Gastroesophageal sphincter (tissue), 4 donors: Measurements from ENCODE around the gene SCRN2. TPM values are rescaled to one million over a fixed set of nuclear protein-coding genes. Genes with fewer than 3 reads are reported as not detected.

Experiments
- ATAC-seq: fragments of 150-250 bp; one replicate; pipeline ENCODE4 v1.9.1; 2016; ENCODE audit warnings: mild to moderate bottlenecking, moderate library complexity
- H3K27ac ChIP-seq, 4 donors: fragments of 200-600 bp; sonication (generic) in 3 of 4; 1 replicate in 3 of 4; 2 replicates in 1 of 4; pipeline ENCODE4 v1.5.1; 2016 to 2019
- H3K27me3 ChIP-seq: fragments of 200-600 bp; sonication (generic); one replicate; pipeline ENCODE4 v1.5.1; 2019
- H3K36me3 ChIP-seq, 2 donors: fragments of 200-600 bp; sonication (generic); one replicate each; pipeline ENCODE4 v1.5.1; 2019; ENCODE audit warnings: control low read depth in 1 of 2
- H3K4me1 ChIP-seq, 3 donors: fragments of 200-600 bp; sonication (generic); 1 replicate in 2 of 3; 2 replicates in 1 of 3; pipeline ENCODE4 v1.5.1; 2016 to 2019; ENCODE audit warnings: control low read depth in 2 of 3
- H3K4me3 ChIP-seq, 2 donors: fragments of 200-600 bp; sonication (generic); one replicate each; pipeline ENCODE4 v1.5.1; 2019; ENCODE audit warnings: mild to moderate bottlenecking in 1 of 2, moderate library complexity in 1 of 2
- H3K9me3 ChIP-seq, 3 donors: fragments of 200-600 bp; sonication (generic); one replicate each; pipeline ENCODE4 v1.5.1; 2017 to 2019; ENCODE audit warnings: control low read depth in 2 of 3
- EP300 ChIP-seq: sonication (generic); formaldehyde crosslinking; IDR thresholded peaks from one replicate; pipeline ENCODE4 v1.6.1; 2017; ENCODE audit warnings: antibody characterized with exemption, mild to moderate bottlenecking
- POLR2A ChIP-seq, 2 donors: fragments of 450-650 bp; IDR thresholded peaks; one replicate each; pipeline ENCODE4 v1.6.1; 2017; ENCODE audit warnings: antibody characterized with exemption in 2 of 2, mild to moderate bottlenecking in 2 of 2, moderate library complexity in 1 of 2
- POLR2AphosphoS5 ChIP-seq: sonication (generic); formaldehyde crosslinking; IDR thresholded peaks from one replicate; pipeline ENCODE4 v1.6.1; 2017; ENCODE audit warnings: antibody characterized with exemption
- WGBS, 2 donors: methylation state at CpG; one replicate each; pipeline ENCODE4 v1.1.5; 2018; ENCODE audit warnings: low coverage in 1 of 2; 5-methylcytosine and 5-hydroxymethylcytosine counted together
- total RNA-seq, 4 donors: library from RNA; depleted of rRNA; stranded (reverse); fragments of >200 nt; gene quantifications; one replicate each; pipeline ENCODE4 v1.1.0, GENCODE V29; 2016
- TF ChIP-seq, protein P1 (sequence below), 4 experiments: fragments of 200-600 bp in 2 of 4; fragments of 450-650 bp in 2 of 4; sonication (generic) in 1 of 4; IDR thresholded peaks; one replicate each; pipeline ENCODE4 v1.5.1; 2017 to 2019; ENCODE audit warnings: antibody characterized with exemption in 4 of 4, mild to moderate bottlenecking in 2 of 4, moderate library complexity in 2 of 4

Gene SCRN2
- total RNA-seq, 4 donors from 2014 or later = 17.4 to 28.9 (median 21.8) TPM

DNA sequence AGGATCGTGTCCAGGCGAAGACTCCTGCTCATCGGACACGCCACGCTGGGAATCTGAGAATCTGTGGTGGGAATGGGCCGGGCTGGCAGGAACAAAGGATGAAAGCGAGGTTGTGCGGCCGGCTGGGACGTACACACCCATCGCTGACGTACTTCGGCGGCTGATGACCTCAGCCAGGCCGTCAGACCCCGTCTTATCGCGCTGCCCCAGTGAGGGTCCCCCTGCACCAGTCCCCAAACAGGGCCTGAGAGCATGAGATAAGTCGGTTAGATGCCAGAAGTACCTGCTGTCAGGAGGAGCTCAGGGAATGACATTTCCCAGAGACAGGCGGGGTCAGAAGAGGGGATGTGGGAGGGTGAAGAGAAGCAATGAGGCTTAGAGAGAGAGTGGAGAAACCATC is 25.9 kb upstream of the SCRN2 start:
- 20 to 100% methylated on average over 1 to 9 of the region's 20 CpGs for WGBS, 2 donors
- no peaks in the 10 kb centered on the region for H3K36me3 ChIP-seq
- no peak overlapping the region for H3K4me3 ChIP-seq
- H3K9me3 ChIP-seq = no peaks in the 10 kb centered on the region
- peaks cover 73% of the 10 kb centered on the region for H3K27me3 ChIP-seq
- no peak for ATAC-seq
- H3K4me1 ChIP-seq = no peaks in the 10 kb centered on the region
- TF ChIP-seq POLR2AphosphoS5 (no peak), EP300 (no peak), POLR2A (IDR thresholded peaks at IDR 0.05) (no peak)
- TF ChIP-seq, protein P1, sequence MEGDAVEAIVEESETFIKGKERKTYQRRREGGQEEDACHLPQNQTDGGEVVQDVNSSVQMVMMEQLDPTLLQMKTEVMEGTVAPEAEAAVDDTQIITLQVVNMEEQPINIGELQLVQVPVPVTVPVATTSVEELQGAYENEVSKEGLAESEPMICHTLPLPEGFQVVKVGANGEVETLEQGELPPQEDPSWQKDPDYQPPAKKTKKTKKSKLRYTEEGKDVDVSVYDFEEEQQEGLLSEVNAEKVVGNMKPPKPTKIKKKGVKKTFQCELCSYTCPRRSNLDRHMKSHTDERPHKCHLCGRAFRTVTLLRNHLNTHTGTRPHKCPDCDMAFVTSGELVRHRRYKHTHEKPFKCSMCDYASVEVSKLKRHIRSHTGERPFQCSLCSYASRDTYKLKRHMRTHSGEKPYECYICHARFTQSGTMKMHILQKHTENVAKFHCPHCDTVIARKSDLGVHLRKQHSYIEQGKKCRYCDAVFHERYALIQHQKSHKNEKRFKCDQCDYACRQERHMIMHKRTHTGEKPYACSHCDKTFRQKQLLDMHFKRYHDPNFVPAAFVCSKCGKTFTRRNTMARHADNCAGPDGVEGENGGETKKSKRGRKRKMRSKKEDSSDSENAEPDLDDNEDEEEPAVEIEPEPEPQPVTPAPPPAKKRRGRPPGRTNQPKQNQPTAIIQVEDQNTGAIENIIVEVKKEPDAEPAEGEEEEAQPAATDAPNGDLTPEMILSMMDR (IDR thresholded peaks at IDR 0.05) = no peak
- H3K27ac ChIP-seq = no peak overlapping the region

DNA sequence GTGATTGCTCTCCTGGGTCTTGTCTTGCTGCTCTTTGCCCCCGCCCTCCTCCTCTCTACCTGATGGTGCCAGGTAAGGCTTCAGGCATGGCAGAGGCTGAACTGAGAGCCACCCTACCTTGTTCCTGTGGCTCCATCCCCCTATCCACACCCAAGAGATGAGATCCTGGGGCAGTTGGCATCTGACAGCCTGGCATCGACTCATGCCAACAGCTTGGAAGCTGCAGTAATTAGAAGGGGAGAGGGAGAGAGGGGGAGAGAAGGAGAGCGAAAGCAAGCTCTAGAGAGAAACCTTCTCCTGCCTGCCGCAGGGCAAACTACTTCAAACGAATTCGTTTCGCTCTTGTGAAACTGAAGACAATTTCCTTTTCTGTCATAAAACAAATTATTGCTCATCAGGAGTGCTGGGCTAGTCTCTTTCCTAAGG is 23.7 kb upstream of the SCRN2 start:
- H3K4me3 ChIP-seq = no peak overlapping the region
- WGBS, 2 donors = 33 to 41% methylated on average over 3 to 4 of the region's 7 CpGs
- H3K27ac ChIP-seq = no peak overlapping the region
- no peak for TF ChIP-seq EP300
- no peak for TF ChIP-seq POLR2A (IDR thresholded peaks at IDR 0.05)
- no peak for TF ChIP-seq POLR2AphosphoS5
- TF ChIP-seq, protein P1 (IDR thresholded peaks at IDR 0.05) = no peak
- peaks cover 71% of the 10 kb centered on the region for H3K27me3 ChIP-seq
- H3K36me3 ChIP-seq = no peaks in the 10 kb centered on the region
- no peaks in the 10 kb centered on the region for H3K9me3 ChIP-seq
- no peaks in the 10 kb centered on the region for H3K4me1 ChIP-seq
- ATAC-seq = no peak

DNA sequence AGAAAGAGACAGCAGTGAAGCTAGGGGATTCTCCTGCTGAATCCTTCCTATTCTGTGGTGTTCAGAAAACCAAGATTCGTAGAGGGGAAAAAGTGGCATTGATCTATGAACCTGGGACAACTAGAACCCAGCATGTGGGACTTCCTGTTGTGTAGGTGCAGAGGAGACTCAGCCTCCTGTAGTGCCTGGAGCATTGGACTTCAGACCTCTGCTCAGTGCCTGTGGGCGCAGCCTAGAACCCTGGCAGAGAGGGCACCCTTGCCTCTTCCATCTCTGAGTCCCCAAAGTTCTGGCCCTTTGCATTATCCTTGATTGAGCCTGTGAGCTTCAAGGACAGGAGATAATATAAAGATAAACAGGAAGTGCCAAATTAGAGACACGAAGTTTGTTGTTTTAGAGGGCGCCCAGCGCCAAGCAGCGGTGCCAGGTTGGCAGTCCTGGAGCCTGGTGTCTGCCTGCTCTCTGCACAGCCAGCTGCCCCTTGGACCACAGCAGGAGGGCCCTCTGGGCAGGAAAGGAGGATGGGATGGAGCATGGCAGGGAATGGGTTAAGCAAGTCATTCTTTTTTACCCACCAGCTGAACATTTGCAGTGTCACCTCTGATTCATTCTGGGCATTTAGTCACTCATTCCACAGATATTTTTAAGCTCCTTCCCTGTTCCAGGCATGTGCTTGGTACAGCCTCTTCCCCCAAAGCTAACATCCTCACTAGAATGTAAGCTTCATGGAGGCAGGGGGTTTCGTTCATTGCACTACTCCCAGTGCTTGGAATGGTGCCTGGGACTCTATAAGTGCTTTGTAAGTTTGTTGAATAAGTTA is 21.8 kb upstream of the SCRN2 start:
- Histone ChIP-seq H3K9me3 (no peaks in the 10 kb centered on the region), H3K4me1 (no peaks in the 10 kb centered on the region), H3K4me3 (no peak overlapping the region), H3K27me3 (peaks cover 70% of the 10 kb centered on the region), H3K27ac (no peak overlapping the region), H3K36me3 (no peaks in the 10 kb centered on the region)
- 73% methylated on average over 2 of the region's 7 CpGs; no CpG with 5 or more reads in 1 of the 2 donors for WGBS, 2 donors
- TF ChIP-seq POLR2A (IDR thresholded peaks at IDR 0.05) (no peak), EP300 (no peak)
- TF ChIP-seq, protein P1 (IDR thresholded peaks at IDR 0.05) = no peak
- ATAC-seq = no peak

DNA sequence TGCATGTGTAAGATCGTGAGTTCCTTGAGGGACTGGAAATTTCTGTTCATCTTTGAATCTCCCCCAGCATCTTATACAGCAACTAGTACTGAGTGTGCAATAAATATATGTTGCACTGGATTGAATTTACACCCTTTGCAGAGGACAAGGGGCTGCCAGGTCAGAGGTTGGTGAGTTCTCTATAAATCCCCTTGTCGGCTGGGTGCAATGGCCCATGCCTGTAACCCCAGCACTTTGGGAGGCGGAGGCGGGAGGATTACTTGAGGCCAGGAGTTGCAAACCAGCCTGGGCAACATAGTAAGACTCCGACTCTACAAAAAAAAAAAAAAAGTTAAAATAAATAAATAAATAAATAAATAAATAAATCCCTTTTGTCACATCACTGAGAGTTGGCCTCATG is 19.3 kb upstream of the SCRN2 start:
- no peak for ATAC-seq
- Histone ChIP-seq H3K36me3 (no peaks in the 10 kb centered on the region), H3K4me1 (no peaks in the 10 kb centered on the region), H3K27ac (no peak overlapping the region), H3K27me3 (peaks cover 73% of the 10 kb centered on the region), H3K9me3 (no peaks in the 10 kb centered on the region), H3K4me3 (no peak overlapping the region)
- WGBS, 2 donors = 73 to 94% methylated on average over 1 to 5 of the region's 5 CpGs
- TF ChIP-seq POLR2AphosphoS5 = no peak
- TF ChIP-seq POLR2A (IDR thresholded peaks at IDR 0.05) = no peak
- no peak for TF ChIP-seq EP300
- TF ChIP-seq, protein P1 (IDR thresholded peaks at IDR 0.05) = no peak
